ENCODE results near the gene CDH4. TPM values are rescaled to one million over a fixed set of nuclear protein-coding genes. Genes with fewer than 3 reads are reported as not detected.
A peak's percentile ranks its signal among the peaks of the same experiment; 100 is the strongest.

Gene CDH4
- total RNA-seq, 1 donor from 2014 or later = 2.9 TPM

DNA sequence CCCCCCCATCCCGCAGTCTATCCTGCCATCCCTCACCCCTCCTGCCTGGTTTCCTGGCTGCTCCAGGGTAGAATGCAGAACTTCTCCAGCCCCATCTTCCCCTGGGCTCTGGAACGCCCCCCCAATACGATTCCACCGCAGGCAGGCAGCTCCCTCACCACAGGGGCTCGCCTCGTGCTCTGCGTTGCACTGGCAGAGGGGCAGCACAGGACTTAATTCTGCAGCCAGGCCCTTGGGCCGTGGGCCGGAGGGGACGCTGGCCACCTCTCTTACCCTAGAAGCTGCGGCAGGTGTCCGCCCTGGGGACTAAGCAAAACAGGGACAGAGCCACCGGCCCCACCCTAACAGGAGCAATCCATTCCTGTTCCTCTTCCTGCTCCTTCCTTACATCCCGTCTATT, 263.9 kb downstream of the CDH4 start:
- TF ChIP-seq EZH2phosphoT487 (IDR thresholded peaks at IDR 0.05) (no peak), CTCF (IDR thresholded peaks at IDR 0.05) (no peak), EZH2 (IDR thresholded peaks at IDR 0.05) (no peak)
- no peak for DNase-seq (ENCODE audit: low spot score)
- Histone ChIP-seq H3F3A (ENCODE audit: low read depth) (no peaks in the 10 kb centered on the region), H2AFZ (replicated peaks) (no peak overlapping the region), H3K4me3 (no peak overlapping the region), H4K20me1 (ENCODE audit: low read depth) (no peaks in the 10 kb centered on the region), H3K36me3 (no peaks in the 10 kb centered on the region), H3K9ac (no peak overlapping the region), H3K4me1 (peaks cover 14% of the 10 kb centered on the region), H3K27me3 (no peaks in the 10 kb centered on the region), H3K4me2 (no peak overlapping the region), H3K9me3 (ENCODE audit: low read depth) (no peaks in the 10 kb centered on the region), H3K27ac (no peak overlapping the region), H3K79me2 (ENCODE audit: low read depth) (no peaks in the 10 kb centered on the region)
- Mint-ChIP-seq H3K4me1 (peaks cover 39% of the 10 kb centered on the region), H3K36me3 (no peaks in the 10 kb centered on the region), H3K27ac (peak overlapping the region; percentile 94), H3K27me3 (ENCODE audit: insufficient read depth, low read depth) (peaks cover 6% of the 10 kb centered on the region), H3K4me3 (no peak overlapping the region), H3K9me3 (no peaks in the 10 kb centered on the region)

GRCh38 chr20:61516346-61517208, 264.5 kb downstream of the CDH4 start:
- Histone ChIP-seq H3K9ac (no peak overlapping the region), H3K4me2 (no peak overlapping the region), H3K4me1 (peaks cover 14% of the 10 kb centered on the region), H3F3A (ENCODE audit: low read depth) (no peaks in the 10 kb centered on the region), H3K79me2 (ENCODE audit: low read depth) (no peaks in the 10 kb centered on the region), H3K27ac (no peak overlapping the region), H3K36me3 (no peaks in the 10 kb centered on the region), H3K27me3 (no peaks in the 10 kb centered on the region), H2AFZ (replicated peaks) (no peak overlapping the region), H3K4me3 (no peak overlapping the region), H4K20me1 (ENCODE audit: low read depth) (no peaks in the 10 kb centered on the region), H3K9me3 (ENCODE audit: low read depth) (no peaks in the 10 kb centered on the region)
- TF ChIP-seq CTCF (IDR thresholded peaks at IDR 0.05) = no peak
- TF ChIP-seq EZH2phosphoT487 (IDR thresholded peaks at IDR 0.05) = no peak
- TF ChIP-seq EZH2 (IDR thresholded peaks at IDR 0.05) = no peak
- H3K9me3 Mint-ChIP-seq = no peaks in the 10 kb centered on the region
- no peak overlapping the region for H3K4me3 Mint-ChIP-seq
- DNase-seq (ENCODE audit: low spot score) = no peak
- H3K4me1 Mint-ChIP-seq = peaks cover 37% of the 10 kb centered on the region
- H3K36me3 Mint-ChIP-seq = no peaks in the 10 kb centered on the region
- peak overlapping the region; percentile 94 for H3K27ac Mint-ChIP-seq
- peaks cover 6% of the 10 kb centered on the region for H3K27me3 Mint-ChIP-seq (ENCODE audit: insufficient read depth, low read depth)

- Histone ChIP-seq H3K27ac (no peak overlapping the region), H4K20me1 (ENCODE audit: low read depth) (no peaks in the 10 kb centered on the region), H2AFZ (replicated peaks) (no peak overlapping the region), H3K27me3 (no peaks in the 10 kb centered on the region), H3K4me2 (no peak overlapping the region), H3K9ac (no peak overlapping the region), H3K4me1 (peaks cover 14% of the 10 kb centered on the region), H3K79me2 (ENCODE audit: low read depth) (no peaks in the 10 kb centered on the region), H3K4me3 (no peak overlapping the region), H3K9me3 (ENCODE audit: low read depth) (no peaks in the 10 kb centered on the region), H3F3A (ENCODE audit: low read depth) (no peaks in the 10 kb centered on the region), H3K36me3 (no peaks in the 10 kb centered on the region)
- Mint-ChIP-seq H3K9me3 (no peaks in the 10 kb centered on the region), H3K36me3 (no peaks in the 10 kb centered on the region), H3K27ac (no peak overlapping the region), H3K4me3 (no peak overlapping the region), H3K27me3 (ENCODE audit: insufficient read depth, low read depth) (peaks cover 6% of the 10 kb centered on the region), H3K4me1 (peaks cover 43% of the 10 kb centered on the region)
- no peak for DNase-seq (ENCODE audit: low spot score)
- TF ChIP-seq EZH2phosphoT487 (IDR thresholded peaks at IDR 0.05) (no peak), EZH2 (IDR thresholded peaks at IDR 0.05) (no peak), CTCF (IDR thresholded peaks at IDR 0.05) (no peak)
Measured at GRCh38 chr20:61517419-61517818, 265.4 kb downstream of the CDH4 start.

All from neural progenitor cell (in vitro differentiated cells).